T follicular helper cell (primary cell): ENCODE measurements around the gene KIF2B.
"Not testable (repeated sequence)": the region's sequence is repeated elsewhere in the genome, so short reads cannot be mapped to it uniquely, and the experiment has no call there.

Experiments used
- DNase-seq: peaks from one replicate; pipeline ENCODE4 v3.0.0-alpha.2; 2020; ENCODE audit warnings: low read depth
- total RNA-seq, 2 experiments: gene quantifications; one replicate each; lab custom pipeline; 2026; lab: John Stamatoyannopoulos, UW

KIF2B gene
- total RNA-seq = 0 reads per million in 2 experiments

DNA sequence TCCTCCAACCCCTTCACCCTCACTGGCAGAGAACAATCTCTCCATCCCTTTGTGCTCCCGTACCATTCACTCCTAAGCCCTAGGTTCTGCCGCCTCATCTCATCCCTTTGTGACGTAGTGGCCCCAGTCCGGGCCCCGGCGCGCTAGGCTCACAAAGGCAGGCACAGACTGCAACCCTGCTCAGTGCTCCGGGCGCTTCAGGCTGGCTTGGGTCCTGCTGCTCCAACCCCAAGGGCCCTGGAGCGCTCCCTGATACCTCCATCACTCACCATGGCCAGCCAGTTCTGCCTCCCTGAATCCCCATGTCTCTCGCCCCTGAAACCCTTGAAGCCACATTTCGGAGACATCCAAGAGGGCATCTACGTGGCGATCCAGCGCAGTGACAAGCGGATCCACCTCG is at the start of gene KIF2B:
Gene KIF2B, plus strand, starts transcription at position 164 of the 400 bp plus-strand sequence. Its CDS starts 107 bp downstream, at position 271.
- no peak for DNase-seq

DNA sequence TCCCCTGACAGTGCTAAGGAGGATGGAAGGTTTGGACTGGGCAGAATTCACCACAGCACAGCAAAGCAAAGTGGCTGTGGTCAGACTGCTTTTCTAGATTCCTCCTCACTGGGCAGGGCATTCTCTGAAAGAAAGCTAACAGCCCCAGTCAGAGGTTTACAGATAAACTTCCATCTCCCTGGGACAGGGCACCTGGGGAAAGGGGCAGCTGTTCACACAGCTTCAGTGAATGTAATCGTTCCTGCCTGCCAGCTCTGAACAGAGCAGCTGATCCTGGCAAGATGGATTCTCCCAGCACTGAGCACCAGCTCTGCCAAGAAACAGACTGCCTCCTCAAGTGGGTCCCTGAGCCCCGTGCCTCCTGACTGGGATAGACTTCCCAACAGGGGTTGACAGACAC is 42.4 kb upstream of the KIF2B start:
- no peak for DNase-seq

DNA sequence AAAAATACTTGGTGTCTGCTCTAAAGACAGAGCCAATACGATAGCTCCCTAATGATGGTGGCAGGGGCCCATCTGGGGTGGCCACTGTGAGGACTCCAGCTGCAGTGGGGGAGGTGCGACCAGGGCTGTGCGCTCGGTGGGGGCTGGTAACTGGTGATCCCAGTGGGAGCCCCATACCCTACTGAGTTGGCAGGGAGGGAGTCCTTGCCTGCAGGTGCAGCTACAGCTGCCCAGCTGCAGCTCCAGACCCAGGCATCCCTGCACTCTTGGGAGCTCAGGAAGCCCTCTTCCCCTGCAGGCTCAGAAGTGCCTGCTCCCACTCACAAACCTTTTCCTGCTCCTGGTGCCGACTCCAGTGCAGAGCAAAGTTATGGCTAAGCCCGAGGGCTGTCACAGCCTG is 31.2 kb upstream of the KIF2B start:
- no peak for DNase-seq

GRCh38 chr17:53792451-53792850 is 30.3 kb upstream of the KIF2B start:
- no peak for DNase-seq

DNA sequence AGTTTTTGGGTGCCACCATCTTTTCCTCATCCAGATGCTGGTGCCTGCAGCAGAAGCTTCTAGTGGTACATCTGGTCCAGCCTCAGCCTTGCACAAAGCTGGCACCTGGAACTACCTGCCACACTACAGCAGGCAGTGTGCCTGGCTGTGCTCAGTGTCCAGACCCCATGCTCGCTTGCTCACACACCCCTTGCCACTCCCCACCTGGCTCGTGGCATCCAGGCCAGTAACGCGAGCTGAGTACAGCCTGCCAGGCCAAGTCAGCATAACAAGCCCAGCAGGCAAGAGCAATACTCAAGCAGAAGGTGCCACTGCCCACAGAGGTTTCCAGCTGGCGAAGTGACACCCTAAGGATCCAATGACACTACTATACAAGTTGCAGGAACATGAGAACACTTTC is 29.7 kb upstream of the KIF2B start:
- DNase-seq = no peak

DNA sequence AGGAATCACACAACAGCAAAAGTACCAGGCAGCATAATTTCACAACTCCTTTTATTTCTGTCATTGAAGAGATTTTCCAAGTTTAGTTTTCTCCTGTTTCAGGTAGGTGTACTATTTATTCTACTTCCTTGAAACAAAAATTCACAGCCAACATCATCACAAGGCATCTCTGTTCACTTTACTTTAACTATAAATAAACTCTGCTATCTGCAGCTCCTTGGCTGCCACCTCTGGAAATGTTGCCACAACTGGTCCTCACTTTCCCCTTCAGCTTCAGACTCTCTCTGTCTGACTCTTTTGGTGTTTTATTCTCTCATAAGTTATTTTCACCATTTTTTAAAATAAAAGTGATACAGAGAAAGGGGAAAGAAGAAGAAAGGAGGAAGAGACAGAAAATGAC is 27.9 kb upstream of the KIF2B start:
- no peak for DNase-seq

DNA sequence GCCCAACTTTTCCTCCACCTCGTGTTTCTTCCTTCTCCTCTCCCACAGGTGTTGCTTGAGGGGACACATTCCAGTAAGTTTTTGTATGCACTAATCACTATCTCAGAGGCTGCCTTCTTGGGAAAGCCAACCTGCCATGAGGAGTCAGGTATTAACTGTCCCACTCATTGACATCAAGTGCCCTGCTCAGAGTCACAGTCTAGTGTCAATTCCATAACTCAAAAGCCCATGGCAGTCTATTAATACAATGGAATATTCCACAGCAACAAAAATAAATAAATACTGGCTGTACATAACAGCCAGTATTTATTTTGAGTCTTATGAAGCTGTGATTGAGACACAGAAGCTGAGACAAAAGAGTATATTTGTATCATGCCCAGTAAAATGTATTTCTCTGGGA is 26.1 kb upstream of the KIF2B start:
- DNase-seq = no peak

GRCh38 chr17:53797501-53797900 is 25.2 kb upstream of the KIF2B start:
- DNase-seq = no peak

DNA sequence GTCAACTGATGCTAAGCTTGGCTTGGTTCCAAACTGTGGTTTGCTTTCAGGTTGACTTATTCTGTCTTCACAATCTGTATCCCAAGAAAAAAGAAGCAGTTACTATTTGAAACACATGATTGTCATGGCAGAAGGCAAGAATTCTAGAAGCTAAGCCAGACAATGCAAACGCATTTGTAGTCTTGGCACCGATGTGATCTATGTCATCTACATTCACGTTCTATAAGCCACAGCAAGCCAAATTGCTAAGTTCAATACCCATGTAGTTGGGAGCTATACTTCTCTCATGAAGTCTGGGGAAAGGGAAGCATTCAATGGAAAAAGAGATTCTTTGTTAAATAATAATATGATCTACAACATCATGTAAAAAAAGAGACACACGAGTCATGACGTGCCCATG is 18.3 kb upstream of the KIF2B start:
- no peak for DNase-seq

- DNase-seq = no peak
These were observed 16.3 kb upstream of the KIF2B start for GRCh38 chr17:53806473-53806872.

DNA sequence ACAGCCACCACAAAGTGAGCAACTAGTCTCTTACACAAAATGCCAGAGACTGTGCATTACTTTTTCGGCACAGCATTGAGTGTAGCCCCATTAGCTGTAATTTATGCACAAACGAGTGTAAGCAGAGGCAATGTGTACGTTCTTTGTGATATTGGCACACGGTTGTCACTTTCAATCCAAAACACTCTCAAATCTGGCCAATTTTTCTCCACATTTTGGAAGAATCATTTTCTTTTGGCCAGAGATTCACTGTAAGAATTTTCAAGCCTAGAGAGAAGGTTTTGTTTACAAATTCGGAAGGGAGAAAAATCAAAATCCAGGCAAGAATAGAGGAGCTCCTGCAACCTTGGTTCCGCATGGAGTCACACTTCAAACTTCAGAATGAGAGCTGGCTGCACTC is 15.4 kb upstream of the KIF2B start:
- no peak for DNase-seq

GRCh38 chr17:53818271-53818670 is 4.5 kb upstream of the KIF2B start:
- no peak for DNase-seq

- DNase-seq = no peak
These were observed 3.8 kb upstream of the KIF2B start for GRCh38 chr17:53818929-53819328.

DNA sequence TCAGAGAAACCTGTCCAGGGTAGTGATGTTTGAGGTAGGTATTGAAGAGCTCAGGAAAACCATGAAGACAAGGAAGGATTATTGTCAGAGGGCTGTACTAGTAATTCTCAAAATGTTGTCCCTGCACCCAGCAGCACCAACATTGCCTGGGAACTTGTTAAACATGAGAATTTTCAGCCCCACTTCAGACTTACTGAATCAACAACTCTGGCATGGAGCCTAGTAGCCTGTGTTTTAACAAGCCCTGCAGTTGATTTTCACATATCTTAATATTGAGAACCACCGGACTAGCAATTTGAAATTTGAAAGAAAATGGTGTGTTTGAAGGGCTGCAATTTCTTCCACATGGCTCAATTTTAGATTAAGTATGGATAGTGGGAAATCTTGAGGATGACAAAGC is 2.8 kb upstream of the KIF2B start:
- DNase-seq = no peak

DNA sequence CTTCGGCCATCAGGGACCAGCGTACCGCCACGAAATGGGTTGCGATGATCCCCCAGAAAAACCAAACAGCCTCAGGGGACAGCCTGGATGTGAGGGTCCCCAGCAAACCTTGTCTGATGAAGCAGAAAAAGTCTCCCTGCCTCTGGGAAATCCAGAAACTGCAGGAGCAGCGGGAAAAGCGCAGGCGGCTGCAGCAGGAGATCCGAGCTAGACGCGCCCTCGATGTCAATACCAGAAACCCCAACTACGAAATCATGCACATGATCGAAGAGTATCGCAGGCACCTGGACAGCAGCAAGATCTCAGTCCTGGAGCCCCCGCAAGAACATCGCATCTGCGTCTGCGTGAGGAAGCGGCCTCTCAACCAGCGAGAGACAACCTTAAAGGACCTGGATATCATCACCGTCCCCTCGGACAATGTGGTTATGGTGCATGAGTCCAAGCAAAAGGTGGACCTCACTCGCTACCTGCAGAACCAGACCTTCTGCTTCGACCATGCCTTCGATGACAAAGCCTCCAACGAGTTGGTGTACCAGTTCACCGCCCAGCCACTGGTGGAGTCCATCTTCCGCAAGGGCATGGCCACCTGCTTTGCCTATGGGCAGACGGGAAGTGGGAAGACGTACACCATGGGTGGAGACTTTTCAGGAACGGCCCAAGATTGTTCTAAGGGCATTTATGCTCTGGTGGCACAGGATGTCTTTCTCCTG is 769 bp downstream of the KIF2B start:
- no peak for DNase-seq

- not testable (repeated sequence) for DNase-seq
These were observed 12.0 kb downstream of the KIF2B start for GRCh38 chr17:53834771-53835170.

DNA sequence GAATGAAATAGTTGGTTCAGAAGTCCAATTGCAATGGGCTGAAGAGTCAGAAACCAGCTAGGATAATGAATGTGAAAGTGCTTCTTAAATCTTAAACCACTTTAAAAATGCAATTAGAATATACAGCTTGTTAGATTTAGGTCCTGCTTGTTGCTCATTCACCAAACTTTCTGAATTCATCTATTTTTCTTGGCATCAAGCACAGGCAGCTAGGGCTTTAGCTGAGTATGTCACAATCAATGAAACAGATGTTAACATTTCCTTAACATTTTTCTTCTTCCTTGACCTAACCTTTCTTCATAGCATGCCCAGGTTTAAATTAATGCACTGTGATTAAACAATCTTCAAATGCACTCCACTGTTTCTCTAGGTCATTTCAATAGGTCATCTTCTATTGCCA is 14.4 kb downstream of the KIF2B start:
- DNase-seq = no peak

DNA sequence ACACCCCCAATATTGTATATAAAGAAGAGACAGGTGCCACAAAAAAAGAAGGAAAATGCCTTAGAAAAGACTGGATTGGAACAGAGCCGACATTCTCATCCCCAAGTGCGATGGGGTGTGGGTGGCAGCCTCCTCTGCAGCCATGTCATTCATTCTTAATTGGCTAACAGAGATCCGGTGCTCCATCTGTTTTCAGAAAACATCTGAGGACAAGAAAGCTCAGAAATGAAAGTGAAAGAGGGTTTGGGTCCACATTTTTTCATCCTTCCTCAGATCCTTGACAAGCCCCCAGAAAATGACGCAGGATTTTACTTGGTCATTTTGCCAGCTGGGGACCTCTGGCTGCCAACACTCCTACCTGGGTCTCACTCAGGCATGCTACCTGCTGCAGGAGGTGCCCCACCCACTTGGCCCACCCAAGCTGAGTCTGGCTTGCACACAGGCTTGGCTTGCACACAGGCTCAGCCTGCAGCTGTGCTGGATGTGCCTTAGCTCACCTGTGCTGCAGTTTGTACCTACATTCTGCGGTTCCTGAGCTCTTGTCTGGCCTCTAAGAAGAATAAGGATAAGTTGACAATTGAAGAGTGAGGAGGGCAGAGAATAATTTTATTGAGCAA is 21.9 kb downstream of the KIF2B start:
- DNase-seq = no peak

DNA sequence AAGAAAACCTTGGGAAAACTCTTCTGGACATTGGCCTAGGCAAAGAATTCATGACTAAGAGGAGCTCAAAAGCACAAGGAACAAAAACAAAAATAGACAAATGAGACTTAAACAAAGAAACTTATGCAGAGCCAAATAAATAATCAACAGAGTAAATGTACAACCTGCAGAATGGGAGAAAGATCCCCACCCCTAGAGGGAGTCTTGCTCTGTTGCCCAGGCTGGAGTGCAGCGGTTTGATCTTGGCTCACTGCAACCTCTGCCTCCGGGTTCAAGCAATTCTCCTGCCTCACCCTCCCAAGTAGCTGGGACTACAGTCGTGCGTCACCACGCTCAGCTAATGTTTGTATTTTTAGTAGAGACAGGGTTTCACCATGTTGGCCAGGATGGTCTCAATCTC is 48.4 kb downstream of the KIF2B start:
- DNase-seq = not testable (repeated sequence)
